DMS79 (cell line): ENCODE data around the gene ICA1L.

ENCODE experiments used
- DNase-seq: peaks from one replicate; lab custom pipeline; 2025; lab: John Stamatoyannopoulos, UW

ICA1L gene

GRCh38 chr2:202736826-202737225 lies 134.7 kb downstream of the ICA1L start:
- no peak for DNase-seq

GRCh38 chr2:202726070-202726469 lies 145.5 kb downstream of the ICA1L start:
- no peak for DNase-seq

- no peak for DNase-seq
Measured at GRCh38 chr2:202723746-202724145, 147.8 kb downstream of the ICA1L start.
